Measurements from ENCODE around the gene DACH1. TPM values are rescaled to one million over a fixed set of nuclear protein-coding genes. Genes with fewer than 3 reads are reported as not detected.
A peak's percentile ranks its signal among the peaks of the same experiment; 100 is the strongest.
"Not testable (repeated sequence)": the region's sequence is repeated elsewhere in the genome, so short reads cannot be mapped to it uniquely, and the experiment has no call there.

Gene DACH1
- total RNA-seq, result under 1 TPM in 1 of 2 donors, not detected in 1; 0.42 TPM

DNA sequence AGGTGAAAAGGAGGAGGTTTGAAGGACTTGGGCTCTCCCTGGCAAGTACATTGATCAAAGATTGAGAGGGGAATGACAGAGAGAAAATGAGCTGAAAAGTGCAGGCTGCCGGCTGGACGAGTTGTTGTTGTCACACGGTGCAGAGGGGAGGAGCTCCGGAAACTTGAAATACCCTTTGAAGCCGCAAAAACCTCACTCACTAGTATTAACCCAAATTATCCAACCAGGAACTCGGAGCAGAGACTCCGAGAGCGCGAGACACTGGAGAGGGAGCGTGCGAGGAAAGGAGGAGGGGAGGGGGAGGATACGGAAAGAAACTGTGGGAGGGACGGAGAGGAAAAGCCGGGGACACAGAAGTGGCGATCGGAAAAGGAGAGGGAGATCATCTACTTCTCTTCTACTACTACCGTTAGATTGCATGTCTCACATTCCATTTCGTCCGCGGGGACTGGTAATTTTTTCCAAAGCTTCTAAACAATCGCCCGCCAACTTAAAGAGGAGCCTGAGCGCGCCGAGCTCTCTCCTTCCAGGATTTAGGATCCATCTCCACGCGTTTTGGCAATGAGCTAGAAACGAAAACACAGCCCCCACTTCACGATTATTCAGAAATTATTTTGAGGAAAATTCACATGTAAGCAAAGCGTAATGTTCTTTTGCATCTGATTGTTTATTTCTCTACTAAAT is at the start of gene DACH1:
Gene DACH1 (minus strand): TSS at position 74 of the 684 bp plus-strand sequence.
- Mint-ChIP-seq H3K36me3 (no peaks in the 10 kb centered on the region), H3K27me3 (peaks cover 37 to 42% of the 10 kb centered on the region in 2 donors), H3K9me3 (no peaks in the 10 kb centered on the region), H3K4me3 (peak within 1 kb of the TSS; percentile 76), H3K27ac (no peak within 1 kb of the TSS), H3K4me1 (ENCODE audit: low read depth in 2 of 2) (peaks cover 10 to 15% of the 10 kb centered on the region in 2 donors)
- DNase-seq (ENCODE audit: low spot score) (no peak), ATAC-seq (peak; percentile 32 to 51)

- Mint-ChIP-seq H3K4me1 (ENCODE audit: low read depth in 2 of 2) (no peaks in the 10 kb centered on the region), H3K27me3 (no peaks in the 10 kb centered on the region), H3K4me3 (no peak overlapping the region), H3K27ac (no peak overlapping the region), H3K36me3 (no peaks in the 10 kb centered on the region), H3K9me3 (peaks cover 2% of the 10 kb centered on the region)
- ATAC-seq (no peak), DNase-seq (ENCODE audit: low spot score) (no peak)
These were observed 46.7 kb upstream of the DACH1 start for GRCh38 chr13:71913717-71914116.

GRCh38 chr13:71912524-71912923 is 45.5 kb upstream of the DACH1 start:
- no peaks in the 10 kb centered on the region for H3K27me3 Mint-ChIP-seq
- no peak for ATAC-seq
- H3K4me3 Mint-ChIP-seq, result no peak overlapping the region

GRCh38 chr13:71906448-71906847 is 39.4 kb upstream of the DACH1 start:
- ATAC-seq, result no peak
- no peak for DNase-seq (ENCODE audit: low spot score)
- H3K27me3 Mint-ChIP-seq, result no peaks in the 10 kb centered on the region
- H3K4me3 Mint-ChIP-seq, result no peak overlapping the region
- no peaks in the 10 kb centered on the region for H3K4me1 Mint-ChIP-seq (ENCODE audit: low read depth in 2 of 2)
- no peaks in the 10 kb centered on the region for H3K36me3 Mint-ChIP-seq
- no peak overlapping the region for H3K27ac Mint-ChIP-seq
- H3K9me3 Mint-ChIP-seq, result peaks cover 6% of the 10 kb centered on the region

More at GRCh38 chr13:71912524-71912923, 45.5 kb upstream of the DACH1 start:
- no peaks in the 10 kb centered on the region for H3K4me1 Mint-ChIP-seq (ENCODE audit: low read depth in 2 of 2)
- H3K9me3 Mint-ChIP-seq, result no peaks in the 10 kb centered on the region
- DNase-seq (ENCODE audit: low spot score), result no peak
- H3K27ac Mint-ChIP-seq, result no peak overlapping the region
- no peaks in the 10 kb centered on the region for H3K36me3 Mint-ChIP-seq

DNA sequence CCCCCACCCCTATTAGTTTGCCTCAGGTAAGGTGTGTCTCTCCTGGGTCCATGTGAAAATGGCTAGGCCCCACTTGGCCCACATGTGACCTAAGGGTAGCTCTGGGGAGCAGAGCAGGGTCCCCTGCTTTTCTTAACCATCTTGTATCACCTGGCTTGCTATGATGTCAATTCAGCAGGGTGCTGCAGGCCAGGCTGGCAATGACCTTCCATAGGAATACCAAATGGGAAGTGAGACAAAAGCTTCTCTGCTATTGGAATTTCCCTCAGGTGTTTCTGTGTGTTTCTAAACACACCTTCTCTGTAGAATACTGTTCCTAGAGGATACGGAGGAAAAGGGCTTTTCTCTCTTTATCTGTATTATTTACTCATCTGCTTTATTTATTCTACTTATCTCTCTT is 35.7 kb upstream of the DACH1 start:
- H3K4me3 Mint-ChIP-seq, result no peak overlapping the region
- no peak for DNase-seq (ENCODE audit: low spot score)
- no peak for ATAC-seq
- H3K27ac Mint-ChIP-seq, result no peak overlapping the region
- H3K27me3 Mint-ChIP-seq, result no peaks in the 10 kb centered on the region
- H3K9me3 Mint-ChIP-seq, result peaks cover 6% of the 10 kb centered on the region
- H3K4me1 Mint-ChIP-seq (ENCODE audit: low read depth in 2 of 2), result no peaks in the 10 kb centered on the region
- H3K36me3 Mint-ChIP-seq, result no peaks in the 10 kb centered on the region

DNA sequence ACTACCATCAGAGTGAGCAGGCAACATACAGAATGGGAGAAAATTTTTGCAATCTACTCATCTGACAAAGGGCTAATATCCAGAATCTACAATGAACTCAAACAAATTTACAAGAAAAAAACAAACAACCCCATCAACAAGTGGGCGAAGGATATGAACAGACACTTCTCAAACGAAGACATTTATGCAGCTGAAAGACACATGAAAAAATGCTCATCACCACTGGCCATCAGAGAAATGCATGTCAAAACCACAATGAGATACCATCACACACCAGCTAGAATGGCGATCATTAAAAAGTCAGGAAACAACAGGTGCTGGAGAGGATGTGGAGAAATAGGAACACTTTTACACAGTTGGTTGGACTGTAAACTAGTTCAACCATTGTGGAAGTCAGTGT is 26.5 kb upstream of the DACH1 start:
- not testable (repeated sequence) for DNase-seq (ENCODE audit: low spot score); ATAC-seq

DNA sequence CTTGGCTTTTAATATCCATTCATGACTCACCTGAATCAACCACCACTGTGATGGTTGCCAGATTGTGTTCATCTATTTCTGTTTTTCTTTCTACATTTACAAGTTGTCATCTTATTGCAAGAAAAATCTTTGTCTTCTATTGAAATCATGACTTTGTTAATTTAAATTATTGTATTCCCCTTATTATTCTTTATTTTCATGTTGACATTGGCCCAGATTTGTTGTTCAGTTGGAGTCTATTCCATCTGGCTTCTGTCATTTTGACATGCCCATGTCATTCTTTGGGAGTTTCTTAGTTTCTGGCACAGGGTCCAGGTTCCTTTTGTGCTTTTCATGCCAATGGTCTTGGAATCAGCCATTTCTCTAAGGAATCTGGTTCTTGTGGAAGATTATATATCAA is 19.9 kb upstream of the DACH1 start:
- ATAC-seq (no peak), DNase-seq (ENCODE audit: low spot score) (no peak)
- Mint-ChIP-seq H3K4me1 (ENCODE audit: low read depth in 2 of 2) (no peaks in the 10 kb centered on the region), H3K9me3 (peaks cover 5% of the 10 kb centered on the region), H3K27ac (no peak overlapping the region), H3K27me3 (no peaks in the 10 kb centered on the region), H3K36me3 (no peaks in the 10 kb centered on the region), H3K4me3 (no peak overlapping the region)

More for the DNA sequence above, 26.5 kb upstream of the DACH1 start:
- H3K4me3 Mint-ChIP-seq; H3K4me1 Mint-ChIP-seq (ENCODE audit: low read depth in 2 of 2); H3K27ac Mint-ChIP-seq; H3K27me3 Mint-ChIP-seq; H3K9me3 Mint-ChIP-seq; H3K36me3 Mint-ChIP-seq: not testable (repeated sequence)

- Mint-ChIP-seq H3K36me3 (no peaks in the 10 kb centered on the region), H3K4me3 (no peak overlapping the region), H3K27me3 (no peaks in the 10 kb centered on the region), H3K4me1 (ENCODE audit: low read depth in 2 of 2) (no peaks in the 10 kb centered on the region), H3K9me3 (peaks cover 5% of the 10 kb centered on the region), H3K27ac (no peak overlapping the region)
- ATAC-seq (no peak), DNase-seq (ENCODE audit: low spot score) (no peak)
These were observed 15.1 kb upstream of the DACH1 start for GRCh38 chr13:71882120-71882519.

DNA sequence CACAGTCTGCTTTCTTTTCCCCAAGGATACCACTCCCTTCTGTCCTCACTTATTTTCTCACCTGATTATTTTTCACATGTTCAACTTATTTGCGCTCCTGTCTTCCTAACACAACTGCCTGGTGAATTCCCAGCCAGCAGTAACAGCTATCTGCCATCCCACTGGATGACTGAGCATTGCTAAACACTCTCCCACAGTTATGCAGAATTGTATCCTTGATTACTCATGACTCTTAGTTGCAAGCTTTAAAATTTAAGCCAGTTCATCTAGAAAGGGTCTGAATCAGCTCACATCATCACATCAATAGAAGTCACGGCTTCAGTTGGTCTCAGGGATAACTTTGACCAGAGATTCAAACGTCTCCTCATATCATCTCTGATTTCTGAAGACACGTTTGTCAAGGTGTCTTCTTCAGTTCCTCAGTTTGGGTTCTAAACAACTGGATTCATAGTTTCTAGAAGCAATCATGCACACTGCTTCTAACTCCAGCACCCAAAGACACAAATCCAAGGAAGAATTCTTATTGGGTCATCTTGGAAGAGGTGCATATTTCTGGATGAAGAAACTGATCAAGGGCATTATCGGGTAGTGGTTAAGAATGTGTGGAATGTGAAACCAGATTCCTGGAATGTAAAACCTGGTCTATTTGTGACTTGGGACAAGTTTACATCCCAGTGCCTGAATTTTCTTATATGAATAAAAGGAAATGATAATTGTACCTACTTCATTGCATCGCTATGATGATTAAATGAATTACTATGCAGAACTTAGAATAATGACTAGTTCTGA is 13.9 kb upstream of the DACH1 start:
- ATAC-seq (no peak), DNase-seq (ENCODE audit: low spot score) (no peak)
- H3K36me3 Mint-ChIP-seq, result no peaks in the 10 kb centered on the region
- H3K27me3 Mint-ChIP-seq, result no peaks in the 10 kb centered on the region
- H3K4me3 Mint-ChIP-seq, result no peak overlapping the region
- no peaks in the 10 kb centered on the region for H3K4me1 Mint-ChIP-seq (ENCODE audit: low read depth in 2 of 2)
- no peak overlapping the region for H3K27ac Mint-ChIP-seq
- H3K9me3 Mint-ChIP-seq, result peaks cover 9% of the 10 kb centered on the region

DNA sequence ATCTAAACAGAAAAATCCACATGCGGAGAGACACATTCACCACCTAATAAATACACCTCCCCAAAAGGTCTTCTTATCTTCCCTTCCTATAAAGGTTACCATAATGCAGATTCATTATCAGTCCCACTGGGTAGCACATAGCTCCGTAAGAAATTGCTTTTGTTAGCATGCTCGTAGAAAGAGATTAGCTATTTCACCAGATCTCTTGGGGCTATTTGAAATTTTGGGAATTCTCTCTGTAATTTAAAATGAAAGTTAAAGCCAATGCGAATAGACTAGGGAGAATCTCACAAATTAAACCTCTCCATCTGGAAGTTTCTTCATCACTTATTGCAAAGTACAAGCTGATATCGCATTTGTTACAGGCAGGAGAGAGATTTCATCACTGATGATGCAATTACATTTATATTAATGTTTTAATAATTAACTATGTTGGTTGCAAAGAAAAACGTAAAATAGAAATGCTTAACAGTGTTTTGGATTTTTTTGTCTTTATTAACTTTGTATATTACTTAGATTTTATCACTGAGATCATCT is 12.9 kb upstream of the DACH1 start:
- Mint-ChIP-seq H3K4me1 (ENCODE audit: low read depth in 2 of 2) (no peaks in the 10 kb centered on the region), H3K4me3 (no peak overlapping the region), H3K27ac (no peak overlapping the region), H3K9me3 (peaks cover 9% of the 10 kb centered on the region), H3K27me3 (no peaks in the 10 kb centered on the region), H3K36me3 (no peaks in the 10 kb centered on the region)
- ATAC-seq (no peak), DNase-seq (ENCODE audit: low spot score) (no peak)

- Mint-ChIP-seq H3K9me3 (peaks cover 4% of the 10 kb centered on the region), H3K36me3 (no peaks in the 10 kb centered on the region), H3K27ac (no peak overlapping the region), H3K4me1 (ENCODE audit: low read depth in 2 of 2) (no peaks in the 10 kb centered on the region), H3K4me3 (no peak overlapping the region), H3K27me3 (no peaks in the 10 kb centered on the region)
- no peak for DNase-seq (ENCODE audit: low spot score)
- ATAC-seq, result no peak
These were observed 12.1 kb upstream of the DACH1 start for GRCh38 chr13:71879129-71879535.

DNA sequence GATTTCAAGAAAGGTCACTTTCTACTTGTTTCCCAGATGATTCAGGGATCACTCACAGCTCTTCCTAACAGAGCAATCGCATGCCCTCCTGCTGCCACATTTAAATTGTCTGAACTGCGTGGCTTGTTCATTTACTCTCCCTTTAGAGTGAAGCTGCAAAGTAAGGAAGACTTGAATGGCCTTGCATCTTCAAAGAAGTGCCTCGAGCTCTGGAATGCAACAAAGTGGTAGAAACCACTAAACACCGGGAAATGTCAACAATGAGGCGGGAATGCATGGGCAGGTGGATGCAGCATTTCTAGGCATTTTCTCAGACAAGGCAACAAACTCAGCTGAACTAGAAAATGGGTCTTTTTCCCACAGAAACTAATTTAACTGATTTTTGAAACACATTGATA is 10.3 kb upstream of the DACH1 start:
- DNase-seq (ENCODE audit: low spot score) (no peak), ATAC-seq (no peak)
- Mint-ChIP-seq H3K4me3 (no peak overlapping the region), H3K4me1 (ENCODE audit: low read depth in 2 of 2) (no peaks in the 10 kb centered on the region), H3K27me3 (no peaks in the 10 kb centered on the region), H3K9me3 (peaks cover 4% of the 10 kb centered on the region), H3K27ac (no peak overlapping the region), H3K36me3 (no peaks in the 10 kb centered on the region)

- DNase-seq (ENCODE audit: low spot score) (no peak), ATAC-seq (no peak)
- Mint-ChIP-seq H3K4me1 (ENCODE audit: low read depth in 2 of 2) (no peaks in the 10 kb centered on the region), H3K36me3 (no peaks in the 10 kb centered on the region), H3K4me3 (no peak overlapping the region), H3K9me3 (peaks cover 4% of the 10 kb centered on the region), H3K27ac (no peak overlapping the region), H3K27me3 (no peaks in the 10 kb centered on the region)
These were observed 9.7 kb upstream of the DACH1 start for GRCh38 chr13:71876648-71877255.

DNA sequence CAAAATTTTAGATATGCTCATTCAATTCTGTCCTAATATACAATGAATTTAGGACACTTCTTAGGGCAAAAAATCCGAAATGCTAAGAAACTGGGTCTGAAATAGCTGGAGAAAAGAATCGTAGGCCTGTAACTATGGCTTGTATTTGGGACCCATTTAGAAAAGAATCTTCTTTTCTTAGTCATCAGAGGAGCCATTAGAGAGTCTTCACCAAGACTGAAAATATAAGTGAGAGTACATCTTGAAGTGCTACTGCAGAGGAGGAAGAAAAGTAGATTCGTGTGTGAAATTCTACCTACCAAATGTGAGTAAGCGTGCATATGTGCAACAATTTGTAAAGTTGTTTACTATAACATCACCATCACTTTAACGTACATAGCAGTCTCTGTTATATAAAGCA is 8.8 kb upstream of the DACH1 start:
- no peaks in the 10 kb centered on the region for H3K36me3 Mint-ChIP-seq
- no peak for DNase-seq (ENCODE audit: low spot score)
- H3K27me3 Mint-ChIP-seq, result no peaks in the 10 kb centered on the region
- no peaks in the 10 kb centered on the region for H3K4me1 Mint-ChIP-seq (ENCODE audit: low read depth in 2 of 2)
- H3K4me3 Mint-ChIP-seq, result no peak overlapping the region
- no peak overlapping the region for H3K27ac Mint-ChIP-seq
- ATAC-seq, result no peak
- H3K9me3 Mint-ChIP-seq, result peaks cover 4% of the 10 kb centered on the region

All from natural killer cell treated with Interleukin-12 subunit alpha and Interleukin-12 subunit beta and Interleukin-15 and Interleukin-18, amount 100 ng/mL, for 72 hours (primary cell).